Medulla oblongata (tissue), 1 donor: ENCODE results near the gene CCDC51.
"Not testable (repeated sequence)": the region's sequence is repeated elsewhere in the genome, so short reads cannot be mapped to it uniquely, and the experiment has no call there.

Experiments used
- DNase-seq: peaks from one replicate; pipeline ENCODE4 v3.0.0-alpha.2; 2015; ENCODE audit errors: extremely low spot score

CCDC51 gene

GRCh38 chr3:48439820-48440589 is at the start of gene CCDC51, which contains the start of gene TMA7:
Gene CCDC51, minus strand, starts transcription at chr3:48440119. Its CDS starts 4,991 bp downstream, at chr3:48435128.
Gene TMA7, plus strand, starts transcription at chr3:48440257. Its CDS starts 40 bp downstream, at chr3:48440297.
- peak; percentile 99 for DNase-seq

GRCh38 chr3:48486952-48487351 is 47.0 kb upstream of the CCDC51 start:
- DNase-seq, result no peak

- not testable (repeated sequence) for DNase-seq
Observed at GRCh38 chr3:48482822-48483221, 42.9 kb upstream of the CCDC51 start.

GRCh38 chr3:48480891-48481290 is 41.0 kb upstream of the CCDC51 start:
- not testable (repeated sequence) for DNase-seq

GRCh38 chr3:48478626-48479555 is 39.0 kb upstream of the CCDC51 start:
- no peak for DNase-seq

GRCh38 chr3:48477959-48478520 is 38.1 kb upstream of the CCDC51 start:
- DNase-seq, result no peak

- no peak for DNase-seq
Observed at GRCh38 chr3:48476426-48477053, 36.6 kb upstream of the CCDC51 start.

- DNase-seq, result no peak
Observed at GRCh38 chr3:48475188-48475587, 35.3 kb upstream of the CCDC51 start.

- no peak for DNase-seq
Observed at GRCh38 chr3:48474619-48475018, 34.7 kb upstream of the CCDC51 start.

GRCh38 chr3:48474031-48474430 is 34.1 kb upstream of the CCDC51 start:
- DNase-seq, result not testable (repeated sequence)

- no peak for DNase-seq
Observed at GRCh38 chr3:48473617-48473952, 33.7 kb upstream of the CCDC51 start.

GRCh38 chr3:48472923-48473616 is 33.2 kb upstream of the CCDC51 start:
- peak; percentile 95 for DNase-seq

GRCh38 chr3:48472673-48472922 is 32.7 kb upstream of the CCDC51 start:
- no peak for DNase-seq

- DNase-seq, result no peak
Observed at GRCh38 chr3:48470286-48470685, 30.4 kb upstream of the CCDC51 start.

- no peak for DNase-seq
Observed at GRCh38 chr3:48469046-48469915, 29.4 kb upstream of the CCDC51 start.

- DNase-seq, result no peak
Observed at GRCh38 chr3:48468329-48468731, 28.4 kb upstream of the CCDC51 start.

GRCh38 chr3:48467473-48468267 is 27.8 kb upstream of the CCDC51 start:
- DNase-seq, result no peak

GRCh38 chr3:48467110-48467454 is 27.2 kb upstream of the CCDC51 start:
- no peak for DNase-seq

- DNase-seq, result no peak
Observed at GRCh38 chr3:48466386-48467109, 26.6 kb upstream of the CCDC51 start.
